GM21423 (cell line): ENCODE measurements around the gene GRB14.
"Not testable (repeated sequence)": the region's sequence is repeated elsewhere in the genome, so short reads cannot be mapped to it uniquely, and the experiment has no call there.

ENCODE experiments used
- ATAC-seq: cut with Tn5 transposase; IDR thresholded peaks from one replicate; pipeline ENCODE4 v1.9.1; 2021; ENCODE audit warnings: mild to moderate bottlenecking, moderate library complexity; ENCODE audit not compliant: unreplicated experiment

The GRB14 gene

DNA sequence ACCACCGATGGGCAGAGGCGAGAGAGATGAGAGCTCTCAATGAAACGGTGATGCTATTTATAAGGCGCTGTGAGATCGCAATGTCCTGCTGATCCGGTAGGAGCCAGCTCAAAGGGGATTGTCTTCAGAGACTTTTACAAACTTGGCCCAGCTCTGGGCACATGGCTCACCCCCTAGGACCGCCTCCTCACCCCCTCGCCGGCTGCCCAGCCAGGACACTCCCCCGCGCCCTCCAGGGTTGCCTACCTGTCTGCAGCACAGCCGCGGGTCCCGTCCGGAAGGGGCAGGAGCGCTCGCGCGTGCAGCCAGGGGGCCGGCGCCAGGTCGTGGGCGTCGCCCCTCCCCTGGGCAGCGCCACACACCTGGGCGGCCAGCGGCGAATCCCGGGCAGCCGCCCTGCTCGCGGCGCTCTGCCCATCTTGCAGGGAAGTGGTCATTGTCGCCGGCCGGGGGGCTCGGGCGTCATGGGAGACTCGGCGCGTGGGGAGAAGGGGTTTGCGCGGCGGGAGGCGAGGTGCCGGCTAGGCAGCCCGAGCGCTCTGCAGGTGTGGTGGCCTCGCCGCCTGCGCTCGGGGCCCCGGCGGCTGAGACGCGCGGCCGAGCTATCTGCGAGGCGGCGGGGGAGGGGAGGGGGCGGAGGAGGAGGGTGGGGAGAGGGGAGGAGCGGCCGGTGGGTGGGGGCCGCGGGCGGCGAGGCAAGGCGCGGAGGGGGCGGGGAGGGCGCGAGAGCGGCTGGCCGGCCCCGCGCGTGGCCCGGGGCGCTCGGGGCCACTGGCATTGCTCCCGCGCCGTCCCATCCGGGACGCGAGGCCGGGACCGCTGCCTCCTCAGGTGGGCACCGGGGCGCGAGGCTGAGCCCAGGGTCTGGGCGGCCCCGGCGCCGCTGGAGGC is at the start of gene GRB14:
Gene GRB14 (minus strand): TSS at position 610 of the 891 bp plus-strand sequence. CDS start 173 bp downstream, at position 437.
- no peak for ATAC-seq

DNA sequence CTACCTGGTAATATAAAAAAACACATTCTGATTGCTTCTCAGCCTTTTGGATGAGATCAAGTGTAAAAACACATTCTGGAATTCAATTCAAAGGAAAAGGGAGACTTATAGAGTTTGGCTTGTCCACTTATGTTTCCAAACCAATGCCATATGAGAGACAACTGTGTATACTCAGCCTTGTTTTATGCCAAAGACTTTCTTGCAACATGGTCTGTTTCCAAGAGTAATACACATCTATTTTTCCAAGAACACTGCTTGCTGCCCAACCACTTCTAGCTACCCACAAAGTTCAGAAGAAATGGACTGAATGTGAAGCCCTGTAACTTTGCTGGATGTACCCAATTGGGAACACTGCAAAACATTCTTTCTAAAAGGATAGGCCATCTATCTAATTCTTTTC is 48.0 kb upstream of the GRB14 start:
- ATAC-seq = no peak

DNA sequence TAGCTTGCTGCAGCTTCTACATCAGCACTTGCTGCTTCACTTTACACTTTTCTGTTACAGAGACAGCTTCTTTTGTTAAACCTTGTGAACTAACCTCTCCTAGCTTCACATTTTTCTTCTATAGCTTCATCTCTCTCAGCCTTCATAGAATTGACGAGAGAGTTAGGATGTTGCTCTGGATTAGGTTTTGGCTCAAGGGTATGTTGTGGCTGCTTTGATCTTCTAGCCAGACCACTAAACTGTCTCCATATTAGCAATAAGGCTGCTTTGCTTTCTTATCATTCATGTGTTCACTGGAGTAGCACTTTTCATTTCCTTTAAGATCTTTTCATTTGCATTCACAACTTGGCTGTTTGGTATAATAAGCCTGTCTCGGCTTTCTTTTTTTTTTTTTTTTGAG is 46.3 kb upstream of the GRB14 start:
- no peak for ATAC-seq

DNA sequence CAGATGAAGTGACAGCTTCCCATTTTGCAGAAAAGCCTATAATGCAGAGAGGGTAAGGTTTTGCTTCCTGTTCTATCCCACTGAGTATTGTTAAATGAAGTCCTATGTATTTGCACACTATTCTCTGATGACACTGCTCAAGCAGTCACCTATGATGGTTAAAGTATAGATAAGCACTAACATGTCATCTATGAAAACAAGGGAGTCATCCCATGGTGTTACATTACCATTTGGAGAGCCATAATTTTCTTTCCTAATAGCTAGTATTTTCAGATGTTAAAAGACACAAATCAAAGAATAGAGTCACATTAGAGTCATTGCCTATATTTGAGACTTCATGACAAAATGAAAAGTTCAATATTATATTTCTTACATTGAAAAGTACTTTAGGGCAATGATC is 42.8 kb upstream of the GRB14 start:
- no peak for ATAC-seq

DNA sequence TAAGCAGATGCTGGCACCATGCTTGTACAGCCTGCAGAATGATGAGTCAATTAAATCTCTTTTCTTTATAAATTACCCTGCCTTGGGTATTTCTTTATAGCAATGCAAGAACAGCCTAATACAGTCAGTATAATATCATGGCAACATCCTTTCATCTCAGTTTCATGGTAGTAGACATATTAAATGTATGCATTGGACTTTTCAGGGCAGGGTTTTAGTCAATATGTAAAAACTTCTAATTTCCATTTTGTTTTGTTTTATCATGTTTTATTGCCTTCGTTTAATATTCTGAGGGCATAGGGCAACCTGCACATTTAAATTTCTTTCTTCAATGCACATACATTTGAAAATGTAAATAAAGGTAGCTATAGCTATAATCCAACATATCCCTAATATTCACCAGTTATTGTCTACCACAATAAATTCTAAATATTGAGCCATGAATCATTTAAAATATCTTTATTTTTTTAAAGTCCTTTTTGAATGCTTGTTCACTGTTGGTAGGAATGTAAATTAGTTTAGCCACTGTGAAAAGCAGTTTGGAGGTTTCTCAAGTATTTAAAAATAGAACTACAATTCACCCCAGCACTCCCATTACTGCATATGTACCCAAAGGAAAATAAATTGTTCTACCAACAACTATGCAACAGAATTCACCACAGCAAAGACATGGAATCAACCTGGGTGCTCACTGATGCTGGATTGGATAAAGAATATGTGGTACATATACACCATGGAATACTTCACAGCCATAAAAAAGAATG is 41.8 kb upstream of the GRB14 start:
- no peak for ATAC-seq

DNA sequence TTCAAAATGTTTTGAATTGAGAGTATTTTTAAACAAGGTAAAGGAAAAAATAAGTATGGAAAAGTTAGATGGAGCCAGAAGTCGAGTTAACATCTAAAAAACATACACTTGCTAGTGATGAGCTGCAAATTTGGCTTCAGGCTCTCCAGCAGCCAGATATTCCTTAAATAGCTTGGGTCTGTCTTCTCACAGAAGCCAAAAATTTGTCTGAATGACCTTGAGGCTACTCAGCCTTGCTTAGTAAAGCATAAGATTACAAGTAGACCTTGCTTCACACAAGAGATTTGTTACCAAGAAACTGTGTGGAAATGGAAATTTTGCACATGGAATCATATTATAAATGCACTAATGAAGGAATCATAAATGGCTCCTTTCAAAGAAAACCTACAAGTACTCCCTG is 40.8 kb upstream of the GRB14 start:
- ATAC-seq = no peak

DNA sequence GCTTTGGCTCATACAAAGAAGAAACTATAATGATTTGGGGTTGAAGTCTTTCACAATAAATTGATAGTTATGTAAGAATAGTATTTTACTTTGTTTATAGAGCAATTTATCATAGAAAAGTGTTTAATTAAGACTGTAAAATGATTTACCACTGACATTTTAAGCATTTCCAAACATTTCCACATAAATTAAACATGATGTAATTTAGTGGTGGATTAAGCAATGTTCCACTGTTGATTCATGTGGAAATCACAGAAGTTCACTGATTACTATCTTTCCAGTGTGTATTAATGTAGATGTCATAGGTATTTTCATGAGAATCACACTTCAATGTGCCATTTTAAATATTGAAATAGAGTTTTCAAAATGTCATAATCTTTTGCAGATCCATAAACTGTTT is 40.1 kb upstream of the GRB14 start:
- ATAC-seq = no peak

DNA sequence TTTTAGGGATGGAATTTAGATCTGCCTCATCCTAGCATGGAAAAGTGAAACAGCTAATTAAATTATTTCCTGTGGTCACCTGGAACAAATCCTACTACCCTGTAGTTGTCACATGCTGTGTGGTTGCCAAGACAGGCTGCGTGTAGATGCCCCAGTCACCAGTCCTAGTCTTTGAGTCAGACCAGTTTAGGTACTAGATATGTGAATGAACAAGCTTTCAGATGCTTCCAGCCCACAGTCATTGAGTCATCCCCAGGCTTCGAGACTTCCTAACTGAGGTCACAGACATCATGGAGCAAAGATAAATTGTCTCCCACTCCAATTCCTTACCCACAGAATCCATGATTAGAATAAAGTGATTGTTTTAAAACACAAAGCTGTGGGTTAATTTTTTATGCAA is 35.8 kb upstream of the GRB14 start:
- ATAC-seq = no peak

DNA sequence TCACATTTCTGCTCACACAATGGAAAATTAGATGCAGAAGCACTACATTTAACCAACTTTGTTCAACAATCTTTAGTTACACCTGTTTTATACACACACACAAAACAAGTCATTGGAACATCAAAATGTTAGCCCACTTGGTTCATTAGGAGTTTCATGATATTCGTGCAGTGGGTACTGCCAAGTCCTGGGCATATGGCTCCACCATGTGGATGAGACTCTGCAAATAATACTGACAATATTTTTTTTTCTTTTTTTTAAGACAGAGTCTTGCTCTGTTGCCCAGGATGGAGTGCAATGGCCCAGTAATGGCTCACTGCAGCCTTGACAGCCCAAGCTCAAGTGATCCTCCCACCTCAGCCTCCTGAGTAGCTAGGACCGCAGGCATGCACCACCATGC is 34.5 kb upstream of the GRB14 start:
- no peak for ATAC-seq

DNA sequence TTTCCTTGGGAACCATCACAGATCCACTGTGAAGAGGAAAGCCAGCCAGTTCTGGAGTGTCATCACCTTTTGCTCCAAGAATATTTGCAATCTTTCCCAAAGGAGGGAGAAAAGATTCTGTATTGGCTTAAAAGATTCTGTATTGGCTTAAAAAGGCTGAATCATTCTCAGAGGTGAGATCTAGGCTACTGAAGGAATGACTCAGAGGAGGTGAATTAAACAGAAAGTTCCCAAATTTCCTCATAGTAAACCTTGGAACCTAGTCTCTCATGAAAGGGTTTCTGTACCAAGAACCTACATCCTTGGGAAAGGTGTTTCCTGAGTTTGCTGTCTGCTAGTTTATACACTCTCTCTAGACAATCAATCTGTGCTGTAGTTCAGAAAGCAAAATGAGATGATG is 34.1 kb upstream of the GRB14 start:
- ATAC-seq = no peak

DNA sequence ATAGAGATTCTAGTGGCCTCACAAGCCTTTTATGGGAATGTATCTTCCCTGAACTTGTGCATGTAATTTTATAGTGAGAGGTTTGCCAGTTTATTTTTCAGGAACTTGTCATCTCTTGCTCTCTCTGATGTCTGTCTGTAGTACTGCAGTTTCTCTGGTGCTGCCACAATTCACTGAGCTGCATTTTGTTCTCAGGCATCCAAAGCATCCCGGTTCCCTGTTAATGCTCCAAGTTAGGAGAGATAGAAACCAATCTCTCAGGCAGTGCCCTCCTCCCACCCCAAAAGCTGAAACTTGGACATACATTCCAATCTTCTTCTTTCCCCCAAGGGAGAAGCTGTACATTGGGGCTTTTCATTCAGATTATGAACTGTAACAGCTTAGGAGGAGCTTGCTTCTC is 30.1 kb upstream of the GRB14 start:
- ATAC-seq = no peak

DNA sequence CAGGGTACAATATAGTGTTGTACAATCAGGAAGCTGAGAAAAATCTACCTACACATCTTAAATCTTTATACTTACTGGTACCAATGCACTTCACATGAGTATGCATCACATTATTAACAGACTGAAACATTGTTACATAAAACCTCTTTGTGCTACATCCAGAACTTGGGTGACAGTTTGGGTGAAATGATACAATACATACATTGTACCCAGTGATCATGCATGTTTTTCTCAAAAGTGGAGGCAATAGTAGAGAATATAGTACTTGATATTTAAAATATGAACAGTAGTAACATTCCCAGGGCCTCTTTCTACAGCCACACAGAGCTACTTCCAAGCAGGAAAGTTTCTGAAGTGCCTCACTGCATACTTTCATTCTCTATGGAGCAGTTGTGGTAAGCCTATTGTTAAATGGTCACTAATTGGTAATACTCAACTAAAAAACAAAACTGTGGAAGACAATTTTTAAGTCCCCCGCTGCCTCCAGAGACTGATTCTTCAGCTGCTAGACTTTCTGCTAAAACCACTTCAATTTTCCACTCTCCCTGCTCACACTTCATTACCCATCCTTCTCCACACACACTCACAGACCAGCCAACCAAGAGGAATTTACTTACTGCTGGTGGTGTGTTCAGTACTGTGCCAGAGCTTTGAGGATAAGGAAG is 22.9 kb upstream of the GRB14 start:
- no peak for ATAC-seq

DNA sequence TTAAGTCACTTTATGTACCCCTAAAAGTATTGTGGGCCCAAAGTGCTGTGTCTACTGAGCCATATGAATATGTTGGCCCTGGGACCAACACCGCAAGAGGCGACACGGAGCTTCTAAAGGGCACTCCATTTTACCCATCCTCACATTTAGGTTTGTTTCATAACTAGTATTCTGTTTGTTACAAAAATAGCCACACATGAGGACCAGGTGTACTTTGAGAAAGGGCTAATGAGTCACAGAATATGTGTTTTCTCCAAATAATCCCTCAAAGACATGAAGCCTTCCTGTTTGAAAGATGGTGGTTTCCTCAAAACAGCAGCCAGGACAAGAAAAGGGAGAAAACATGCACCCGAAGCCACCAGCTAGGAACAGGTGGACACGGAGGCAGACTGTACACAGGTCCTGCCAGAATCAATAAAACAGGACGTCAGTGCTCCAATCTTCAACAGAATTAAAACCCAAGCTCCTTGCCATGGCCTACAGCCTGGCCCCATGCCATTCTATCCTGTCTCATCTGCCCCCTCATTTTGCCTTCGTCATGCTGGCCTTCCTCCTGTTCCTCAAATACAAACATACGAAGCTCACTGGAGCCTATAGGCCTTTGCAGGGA is 21.8 kb upstream of the GRB14 start:
- ATAC-seq = no peak

DNA sequence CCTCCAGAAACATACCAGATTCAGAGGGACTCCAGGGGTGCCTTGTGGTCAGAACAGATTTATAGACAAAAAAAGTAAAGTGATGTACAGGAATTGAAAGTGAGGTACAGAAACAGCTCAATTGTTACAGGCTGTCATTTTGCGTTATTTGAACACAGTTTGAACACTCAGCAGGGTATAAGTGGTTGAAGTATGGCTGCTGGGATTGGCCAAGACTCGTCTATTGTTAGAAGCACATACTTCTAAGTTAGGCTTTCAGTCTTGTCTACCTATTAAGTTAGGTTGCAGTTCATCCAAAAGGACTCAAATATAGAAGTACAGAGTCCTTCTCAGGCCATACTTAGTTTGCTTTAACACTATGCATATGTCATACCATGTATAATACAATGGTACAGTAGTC is 21.0 kb upstream of the GRB14 start:
- ATAC-seq = no peak

DNA sequence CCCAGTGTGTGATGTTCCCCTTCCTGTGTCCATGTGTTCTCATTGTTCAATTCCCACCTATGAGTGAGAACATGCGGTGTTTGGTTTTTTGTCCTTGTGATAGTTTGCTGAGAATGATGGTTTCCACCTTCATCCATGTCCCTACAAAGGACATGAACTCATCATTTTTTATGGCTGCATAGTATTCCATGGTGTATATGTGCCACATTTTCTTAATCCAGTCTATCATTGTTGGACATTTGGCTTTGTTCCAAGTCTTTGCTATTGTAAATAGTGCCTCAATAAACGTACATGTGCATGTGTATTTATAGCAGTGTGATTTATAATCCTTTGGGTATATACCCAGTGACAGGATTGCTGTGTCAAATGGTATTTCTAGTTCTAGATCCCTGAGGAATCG is 7.0 kb upstream of the GRB14 start:
- not testable (repeated sequence) for ATAC-seq

DNA sequence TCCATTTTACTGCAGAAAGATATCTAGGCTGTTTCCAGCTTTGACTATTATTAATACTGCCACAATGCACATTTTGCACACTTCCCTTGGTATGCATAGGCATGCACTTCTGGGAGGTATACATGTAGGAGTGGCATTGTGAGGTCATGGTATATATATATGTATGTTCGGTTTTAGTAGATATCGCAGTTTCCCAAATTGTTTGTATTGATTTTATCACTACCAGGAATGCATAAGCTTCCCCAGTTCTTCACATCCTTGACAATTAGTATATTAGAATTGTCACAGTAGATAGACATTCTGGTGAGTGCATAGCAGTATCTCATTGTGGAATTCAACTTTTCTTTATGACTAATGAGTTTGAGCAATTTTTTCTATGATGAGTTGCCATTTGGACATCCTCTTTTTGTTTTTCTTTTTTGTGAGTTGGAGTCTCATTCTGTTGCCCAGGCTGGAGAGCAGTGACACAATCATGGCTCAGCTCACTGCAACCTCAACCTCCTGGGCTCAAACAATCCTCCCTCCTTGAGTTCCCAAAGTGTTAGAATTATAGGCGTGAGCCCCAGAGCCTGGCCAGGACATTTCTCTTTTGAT is 4.2 kb upstream of the GRB14 start:
- no peak for ATAC-seq

DNA sequence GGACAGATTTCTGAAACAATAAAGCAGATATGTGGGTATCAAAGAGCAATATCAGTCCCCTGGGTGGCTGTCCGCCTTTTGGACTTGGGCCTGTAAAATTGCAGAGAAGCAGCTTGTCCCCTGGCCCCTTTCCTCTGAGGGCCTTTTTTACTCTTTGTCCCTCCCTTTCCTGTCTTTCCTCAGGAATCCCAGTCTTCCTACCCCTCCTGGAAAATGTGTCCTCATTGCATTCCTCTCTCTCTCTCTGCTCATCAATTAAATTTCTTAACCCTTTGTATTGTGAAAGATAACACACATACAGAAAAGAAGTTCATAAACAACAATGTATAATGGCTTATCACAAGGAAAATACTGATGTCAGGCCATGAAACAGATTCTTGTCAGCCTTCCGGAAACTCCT is 3.0 kb upstream of the GRB14 start:
- no peak for ATAC-seq

DNA sequence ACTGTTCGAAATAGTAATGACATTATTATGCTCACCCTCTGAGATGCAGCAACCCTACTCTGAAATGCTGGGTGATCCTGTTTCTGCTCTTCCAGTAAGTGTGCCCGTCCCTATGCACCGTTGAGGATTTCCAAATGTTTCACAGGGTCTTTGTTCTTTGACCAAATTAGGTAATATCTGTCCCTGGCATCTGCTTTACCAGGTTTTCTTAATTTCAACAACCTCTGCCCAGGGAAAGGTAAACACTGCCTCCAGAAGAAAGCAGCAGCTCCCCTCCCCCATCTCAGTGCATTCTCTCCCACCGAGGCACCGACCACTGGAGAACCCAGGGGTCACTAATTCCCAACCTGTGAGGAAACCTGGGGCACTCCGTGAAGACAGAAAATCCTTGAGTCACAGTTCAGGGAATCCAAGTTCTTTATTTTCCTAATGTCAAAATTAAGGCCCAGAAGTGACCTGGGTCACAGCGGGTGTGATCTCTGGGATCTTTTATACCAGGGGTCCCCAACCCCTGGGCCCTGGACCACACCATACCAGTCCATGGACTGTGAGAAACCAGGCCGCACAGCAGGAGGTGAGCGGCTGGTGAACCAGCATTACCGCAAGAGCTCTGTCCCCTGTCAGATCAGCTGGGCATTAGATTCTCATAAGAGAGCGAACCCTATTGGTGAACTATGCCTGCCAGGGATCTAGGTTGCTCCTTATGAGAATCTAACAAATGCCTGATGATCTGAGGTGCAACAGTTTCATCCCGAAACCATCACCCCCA is 1.2 kb upstream of the GRB14 start:
- ATAC-seq = no peak

DNA sequence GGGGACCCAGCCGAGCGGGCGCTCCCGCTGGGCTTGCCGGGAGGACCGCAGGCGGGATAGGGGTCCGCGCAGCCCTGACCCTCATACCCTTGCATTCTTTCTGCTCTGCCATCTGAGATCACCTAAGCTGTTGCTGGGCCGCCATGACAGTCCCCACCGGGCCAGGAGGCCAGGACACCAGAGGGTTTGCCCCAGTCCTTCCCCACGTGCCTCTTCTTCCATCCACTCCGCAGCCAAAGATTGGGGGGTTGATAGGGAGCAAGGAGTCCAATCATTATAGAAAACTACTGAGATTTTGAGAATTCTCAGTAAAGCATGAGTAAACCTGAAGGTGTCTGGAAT is 453 bp upstream of the GRB14 start:
- no peak for ATAC-seq

DNA sequence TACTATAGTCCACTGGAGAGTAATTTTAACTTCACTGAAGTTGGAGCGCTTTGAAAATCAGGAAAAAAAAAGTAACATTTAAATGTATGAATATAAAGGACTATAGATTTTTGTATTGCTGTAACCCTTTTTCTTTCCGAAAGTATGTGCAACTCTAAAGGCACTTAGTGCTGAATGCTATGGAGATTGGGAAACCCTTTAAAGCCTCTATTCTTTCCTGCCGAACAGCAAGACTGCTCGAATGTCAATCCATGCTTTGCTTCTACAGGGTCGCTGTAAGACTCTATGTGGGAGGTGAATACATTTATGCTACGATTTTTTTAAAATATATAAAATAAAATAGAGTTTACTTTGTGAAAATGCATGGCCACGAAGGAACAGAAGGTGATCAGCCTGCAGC is 825 bp downstream of the GRB14 start:
- no peak for ATAC-seq
